CD14-positive monocyte (primary cell): ENCODE measurements around the gene CACNA1B. TPM values are rescaled to one million over a fixed set of nuclear protein-coding genes. Genes with fewer than 3 reads are reported as not detected.

Experiments used
- DNase-seq, 3 donors: peaks; one replicate each; pipeline ENCODE4 v3.0.0-alpha.2; 2011 to 2022
- H2AFZ ChIP-seq: 2 replicates; pipeline ENCODE4 v1.6.0; 2012; ENCODE audit warnings: mild to moderate bottlenecking, low read depth, low read length, inconsistent platforms; ENCODE audit not compliant: insufficient read depth, poor library complexity, severe bottlenecking
- H3K27ac ChIP-seq, 2 donors: 1 replicate in 1 of 2; 2 replicates in 1 of 2; pipeline ENCODE4 v1.5.1; 2012 to 2013; ENCODE audit warnings: low read length in 2 of 2, control low read depth in 1 of 2, inconsistent platforms in 1 of 2, low read depth in 1 of 2, mild to moderate bottlenecking in 1 of 2
- H3K27me3 ChIP-seq, 2 donors: one replicate each; pipeline versions ENCODE4 v1.6.0 to v1.6.1; 2011 to 2013; ENCODE audit warnings: low read length in 2 of 2; ENCODE audit not compliant: control insufficient read depth in 2 of 2, insufficient read depth in 2 of 2
- H3K36me3 ChIP-seq, 2 donors: replicated peaks in 1 of 2; 1 replicate in 1 of 2; 2 replicates in 1 of 2; pipeline versions ENCODE4 v1.5.1 to v1.6.1; 2012 to 2013; ENCODE audit warnings: low read length in 2 of 2, control low read depth in 1 of 2, inconsistent platforms in 1 of 2, mild to moderate bottlenecking in 1 of 2; ENCODE audit not compliant: insufficient read depth in 2 of 2, control insufficient read depth in 1 of 2
- H3K4me1 ChIP-seq, 2 donors: 1 replicate in 1 of 2; 2 replicates in 1 of 2; pipeline versions ENCODE4 v1.5.1 to v1.6.1; 2012 to 2013; ENCODE audit warnings: low read length in 2 of 2, control low read depth in 1 of 2, inconsistent platforms in 1 of 2, mild to moderate bottlenecking in 1 of 2, moderate library complexity in 1 of 2; ENCODE audit not compliant: insufficient read depth in 2 of 2, control insufficient read depth in 1 of 2
- H3K4me2 ChIP-seq: replicated peaks from 2 replicates; pipeline ENCODE3; 2012; ENCODE audit warnings: low read length, moderate library complexity, mild to moderate bottlenecking; ENCODE audit not compliant: poor library complexity, severe bottlenecking; ENCODE audit errors: extremely low read depth
- H3K4me3 ChIP-seq, 3 experiments: fragments of 200-600 bp in 1 of 3; sonication (generic) in 1 of 3; replicated peaks in 1 of 3; 1 replicate in 2 of 3; 2 replicates in 1 of 3; pipeline ENCODE4 v1.5.1; 2011 to 2013; ENCODE audit warnings: low read length in 3 of 3, mild to moderate bottlenecking in 3 of 3, control low read depth in 2 of 3, low read depth in 2 of 3, inconsistent platforms in 1 of 3, moderate library complexity in 1 of 3
- H3K79me2 ChIP-seq: 2 replicates; pipeline ENCODE4 v1.6.0; 2012; ENCODE audit warnings: mild to moderate bottlenecking, control low read depth, inconsistent platforms, low read length, moderate library complexity; ENCODE audit not compliant: insufficient read depth
- H3K9ac ChIP-seq: 2 replicates; pipeline ENCODE4 v1.6.0; 2017; ENCODE audit warnings: low read length, mild to moderate bottlenecking; ENCODE audit not compliant: insufficient read depth, poor library complexity, severe bottlenecking
- H3K9me3 ChIP-seq, 2 donors: replicated peaks in 1 of 2; 1 replicate in 1 of 2; 2 replicates in 1 of 2; pipeline versions ENCODE4 v1.5.1 to v1.6.1; 2012 to 2013; ENCODE audit warnings: low read length in 2 of 2, control low read depth in 1 of 2; ENCODE audit not compliant: control insufficient read depth in 1 of 2, insufficient read depth in 1 of 2
- H4K20me1 ChIP-seq: 2 replicates; pipeline ENCODE4 v1.6.0; 2012; ENCODE audit warnings: mild to moderate bottlenecking, low read length, control low read depth, moderate library complexity; ENCODE audit not compliant: insufficient read depth
- H3K27ac Mint-ChIP-seq, 7 donors: one replicate each; pipeline ENCODE4 v1.8.0; 2020; ENCODE audit warnings: mild to moderate bottlenecking in 7 of 7, mixed read lengths in 7 of 7, moderate library complexity in 6 of 7, inconsistent platforms in 2 of 7
- H3K27me3 Mint-ChIP-seq, 3 donors: one replicate each; pipeline ENCODE4 v1.8.0; 2021 to 2022; ENCODE audit warnings: low read depth in 3 of 3, mild to moderate bottlenecking in 3 of 3, mixed read lengths in 3 of 3, moderate library complexity in 3 of 3, inconsistent platforms in 1 of 3
- H3K36me3 Mint-ChIP-seq, 2 donors: one replicate each; pipeline ENCODE4 v1.8.0; 2020; ENCODE audit warnings: mixed read lengths in 2 of 2, inconsistent platforms in 1 of 2, mild to moderate bottlenecking in 1 of 2
- H3K4me1 Mint-ChIP-seq: one replicate; pipeline ENCODE4 v1.8.0; 2020; ENCODE audit warnings: mild to moderate bottlenecking, mixed read lengths
- H3K4me3 Mint-ChIP-seq, 2 donors: one replicate each; pipeline ENCODE4 v1.8.0; 2020; ENCODE audit warnings: mild to moderate bottlenecking in 2 of 2, mixed read lengths in 2 of 2, moderate library complexity in 1 of 2
- H3K9me3 Mint-ChIP-seq, 7 donors: one replicate each; pipeline ENCODE4 v1.8.0; 2020 to 2022; ENCODE audit warnings: mixed read lengths in 7 of 7, mild to moderate bottlenecking in 6 of 7, moderate library complexity in 6 of 7, inconsistent platforms in 2 of 7
- CTCF ChIP-seq: fragments of 200-600 bp; IDR thresholded peaks from one replicate; pipeline ENCODE4 v1.8.0; 2022; ENCODE audit warnings: antibody characterized with exemption, mild to moderate bottlenecking
- WGBS: methylation state at CpG from one replicate; pipeline ENCODE4 v1.1.5; 2013; ENCODE audit warnings: missing lambda C conversion rate; ENCODE audit not compliant: insufficient coverage; 5-methylcytosine and 5-hydroxymethylcytosine counted together
- intact Hi-C, 2 donors: fragments of 100-400 bp; cut with micrococcal nuclease; formaldehyde crosslinking; loops; one replicate each; pipeline versions ENCODE4 v1.15.0 to v1.15.1; 2023
- polyA plus RNA-seq, 3 donors: library from polyadenylated mRNA; depleted of rRNA in 1 of 3; unstranded in 2 of 3; stranded (reverse) in 1 of 3; fragments of 300-500 nt in 2 of 3; fragments of >200 nt in 1 of 3; fragmentation: Illumina TruSeq in 2 of 3; gene quantifications; 1 replicate in 2 of 3; 2 replicates in 1 of 3; pipeline ENCODE4 v1.2.3, GENCODE V29; 2012 to 2021

CACNA1B gene
- polyA plus RNA-seq, 3 donors: not detected

DNA sequence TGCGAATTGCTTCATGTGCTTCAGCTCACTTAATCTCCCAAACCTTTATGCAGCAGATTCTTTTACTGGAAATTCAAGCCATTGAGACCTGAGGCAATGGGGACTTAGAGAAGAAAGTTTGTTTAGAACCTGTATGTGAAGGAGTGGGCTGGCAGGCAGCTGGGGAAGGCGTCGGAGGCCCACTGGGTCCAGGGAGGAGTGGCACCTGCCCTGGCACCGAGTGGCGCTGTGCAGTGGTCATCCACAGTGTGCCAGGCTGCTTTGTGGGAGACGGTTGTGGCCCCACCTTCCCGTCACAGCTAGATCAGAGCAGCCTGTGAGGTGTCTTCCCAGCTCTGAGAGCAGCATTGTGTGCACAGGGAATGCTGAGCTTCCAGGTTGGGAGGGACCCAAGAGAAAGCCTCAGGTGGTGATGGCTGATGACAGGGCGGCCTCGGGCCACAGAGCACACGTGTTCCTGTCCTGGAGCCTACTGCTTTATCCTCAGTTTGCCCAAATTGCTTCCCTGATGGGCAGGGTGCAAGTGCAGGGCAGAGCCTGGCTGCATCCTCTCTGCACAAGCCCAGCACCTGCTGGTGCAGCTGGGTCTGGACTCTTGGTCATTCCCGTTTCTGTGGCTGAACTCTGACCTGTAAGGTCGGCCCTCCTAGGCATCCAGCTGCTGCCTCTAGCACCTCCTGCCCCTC is 175.2 kb downstream of the CACNA1B start:
- Histone ChIP-seq H3K27ac (no peak overlapping the region), H3K36me3 (no peaks in the 10 kb centered on the region), H3K9ac (no peak overlapping the region), H3K27me3 (no peaks in the 10 kb centered on the region), H3K4me2 (no peak overlapping the region), H3K4me3 (no peak overlapping the region), H3K9me3 (no peaks in the 10 kb centered on the region), H3K79me2 (no peaks in the 10 kb centered on the region), H3K4me1 (no peaks in the 10 kb centered on the region), H2AFZ (no peak overlapping the region), H4K20me1 (no peaks in the 10 kb centered on the region)
- intact Hi-C loops: no loop called here
- no peak for DNase-seq
- peaks cover 12 to 29% (median 13%) of the 10 kb centered on the region in 3 donors for H3K27me3 Mint-ChIP-seq
- no peaks in the 10 kb centered on the region for H3K4me1 Mint-ChIP-seq
- H3K4me3 Mint-ChIP-seq: no peak overlapping the region
- no peaks in the 10 kb centered on the region for H3K9me3 Mint-ChIP-seq
- 89% methylated on average over 11 of the region's 12 CpGs for WGBS
- no peak for TF ChIP-seq CTCF
- no peaks in the 10 kb centered on the region for H3K36me3 Mint-ChIP-seq
- H3K27ac Mint-ChIP-seq: no peak overlapping the region

DNA sequence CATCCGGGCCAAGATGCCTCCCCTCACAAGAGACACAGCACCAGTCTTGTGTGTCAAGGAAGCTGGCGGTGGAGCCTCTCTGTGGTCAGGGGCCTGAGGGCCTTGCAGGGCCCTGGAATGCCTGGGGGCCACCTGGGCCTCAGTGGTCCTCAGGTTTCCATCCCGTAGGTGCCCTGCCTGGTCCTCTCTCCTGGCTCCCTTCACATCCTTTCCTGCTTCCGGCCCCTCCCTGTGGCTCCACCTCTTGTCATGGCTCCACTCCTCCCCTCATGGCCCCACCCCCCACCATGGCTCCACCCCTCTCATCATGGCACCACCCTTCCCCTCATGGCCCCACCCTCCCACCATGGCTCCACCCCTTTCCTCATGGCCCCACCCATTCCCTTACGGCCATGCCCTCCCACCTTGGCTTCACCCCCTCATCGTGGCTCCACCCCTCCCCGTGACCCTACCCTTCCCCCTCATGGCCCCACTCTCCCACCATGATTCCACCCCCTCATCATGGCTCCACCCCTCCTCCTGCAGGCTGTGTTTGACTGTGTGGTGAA is 175.8 kb downstream of the CACNA1B start:
- no peak overlapping the region for H3K9ac ChIP-seq
- Mint-ChIP-seq H3K4me3 (no peak overlapping the region), H3K4me1 (no peaks in the 10 kb centered on the region), H3K36me3 (no peaks in the 10 kb centered on the region), H3K9me3 (peaks cover 0 to 3% (median 0%) of the 10 kb centered on the region in 7 donors), H3K27ac (no peak overlapping the region), H3K27me3 (peaks cover 12 to 29% (median 15%) of the 10 kb centered on the region in 3 donors)
- H3K36me3 ChIP-seq: no peaks in the 10 kb centered on the region
- H2AFZ ChIP-seq: no peak overlapping the region
- H3K4me3 ChIP-seq: no peak overlapping the region
- H4K20me1 ChIP-seq: no peaks in the 10 kb centered on the region
- no peak overlapping the region for H3K4me2 ChIP-seq
- no peaks in the 10 kb centered on the region for H3K27me3 ChIP-seq
- WGBS: 93% methylated on average over 6 of the region's 7 CpGs
- no peak for DNase-seq
- intact Hi-C loops: no loop called here
- H3K27ac ChIP-seq: no peak overlapping the region
- no peaks in the 10 kb centered on the region for H3K9me3 ChIP-seq
- no peak for TF ChIP-seq CTCF
- H3K79me2 ChIP-seq: no peaks in the 10 kb centered on the region
- no peaks in the 10 kb centered on the region for H3K4me1 ChIP-seq
